ENCODE results near the gene ZNF562.
"Not testable (repeated sequence)": the region's sequence is repeated elsewhere in the genome, so short reads cannot be mapped to it uniquely, and the experiment has no call there.

Gene ZNF562

GRCh38 chr19:9674663-9675357 is at the start of gene ZNF562:
TSS of gene ZNF562 (minus strand) at chr19:9675100. CDS start at chr19:9660744, 14,356 bp downstream.
- peak; percentile 70 for DNase-seq (ENCODE audit: low read depth)

- DNase-seq (ENCODE audit: low read depth), result no peak
Measured at GRCh38 chr19:9724157-9724556, 49.3 kb upstream of the ZNF562 start.

- no peak for DNase-seq (ENCODE audit: low read depth)
Measured at GRCh38 chr19:9721861-9722260, 47.0 kb upstream of the ZNF562 start.

- DNase-seq (ENCODE audit: low read depth), result no peak
Measured at GRCh38 chr19:9720541-9720940, 45.6 kb upstream of the ZNF562 start.

- DNase-seq (ENCODE audit: low read depth), result no peak
Measured at GRCh38 chr19:9711815-9712214, 36.9 kb upstream of the ZNF562 start.

GRCh38 chr19:9709305-9709704 is 34.4 kb upstream of the ZNF562 start:
- no peak for DNase-seq (ENCODE audit: low read depth)

- no peak for DNase-seq (ENCODE audit: low read depth)
Measured at GRCh38 chr19:9705836-9706235, 30.9 kb upstream of the ZNF562 start.

- no peak for DNase-seq (ENCODE audit: low read depth)
Measured at GRCh38 chr19:9702186-9702585, 27.3 kb upstream of the ZNF562 start.

- DNase-seq (ENCODE audit: low read depth), result no peak
Measured at GRCh38 chr19:9700229-9700981, 25.5 kb upstream of the ZNF562 start.

- not testable (repeated sequence) for DNase-seq (ENCODE audit: low read depth)
Measured at GRCh38 chr19:9690301-9690700, 15.4 kb upstream of the ZNF562 start.

- DNase-seq (ENCODE audit: low read depth), result not testable (repeated sequence)
Measured at GRCh38 chr19:9679996-9680395, 5.1 kb upstream of the ZNF562 start.

- not testable (repeated sequence) for DNase-seq (ENCODE audit: low read depth)
Measured at GRCh38 chr19:9675358-9675901, 530 bp upstream of the ZNF562 start.

- DNase-seq (ENCODE audit: low read depth), result peak; percentile 33
Measured at GRCh38 chr19:9673912-9674662, 813 bp downstream of the ZNF562 start.

- DNase-seq (ENCODE audit: low read depth), result no peak
Measured at GRCh38 chr19:9672893-9673292, 2.0 kb downstream of the ZNF562 start.

GRCh38 chr19:9671655-9672054 is 3.2 kb downstream of the ZNF562 start:
- DNase-seq (ENCODE audit: low read depth), result no peak

- DNase-seq (ENCODE audit: low read depth), result no peak
Measured at GRCh38 chr19:9668544-9668943, 6.4 kb downstream of the ZNF562 start.

- DNase-seq (ENCODE audit: low read depth), result no peak
Measured at GRCh38 chr19:9667898-9668297, 7.0 kb downstream of the ZNF562 start.

GRCh38 chr19:9658769-9659168 is 16.1 kb downstream of the ZNF562 start:
- no peak for DNase-seq (ENCODE audit: low read depth)

- not testable (repeated sequence) for DNase-seq (ENCODE audit: low read depth)
Measured at GRCh38 chr19:9653066-9653555, 21.8 kb downstream of the ZNF562 start.

- DNase-seq (ENCODE audit: low read depth), result not testable (repeated sequence)
Measured at GRCh38 chr19:9651464-9651863, 23.4 kb downstream of the ZNF562 start.

- DNase-seq (ENCODE audit: low read depth), result no peak
Measured at GRCh38 chr19:9650345-9650744, 24.6 kb downstream of the ZNF562 start.

- no peak for DNase-seq (ENCODE audit: low read depth)
Measured at GRCh38 chr19:9645472-9645871, 29.4 kb downstream of the ZNF562 start.
